HG02798 (cell line): ENCODE results near the gene NCMAP.

Source experiments
- ATAC-seq: cut with Tn5 transposase; IDR thresholded peaks from one replicate; pipeline ENCODE4 v1.9.1; 2021; ENCODE audit warnings: mild to moderate bottlenecking; ENCODE audit not compliant: unreplicated experiment, poor library complexity

The NCMAP gene

GRCh38 chr1:24566236-24566867 is 10.5 kb downstream of the NCMAP start:
- no peak for ATAC-seq

- no peak for ATAC-seq
Observed at GRCh38 chr1:24567792-24568388, 12.0 kb downstream of the NCMAP start.

GRCh38 chr1:24568475-24568874 is 12.6 kb downstream of the NCMAP start:
- ATAC-seq: no peak

GRCh38 chr1:24570265-24571125 is 14.6 kb downstream of the NCMAP start:
- ATAC-seq: no peak

DNA sequence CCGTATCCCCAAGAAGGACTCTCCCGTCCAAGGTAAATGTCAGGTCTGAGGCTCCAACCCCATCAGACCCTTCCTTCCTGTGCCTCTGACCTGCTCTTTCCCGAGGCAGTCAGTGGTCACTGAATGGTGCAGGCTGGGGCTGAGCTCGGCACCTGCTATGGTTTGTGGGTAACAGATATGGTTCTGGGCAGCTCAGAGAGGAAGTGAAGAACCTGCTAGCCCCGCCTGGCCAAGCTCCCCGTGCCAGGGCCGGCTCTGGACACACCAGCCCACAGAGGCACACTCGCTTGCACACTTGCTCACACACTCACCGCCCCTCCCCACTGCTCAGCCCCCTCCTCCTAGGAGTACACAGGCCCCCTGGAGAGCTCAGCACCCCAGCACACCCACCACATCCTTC is 16.4 kb downstream of the NCMAP start:
- no peak for ATAC-seq

DNA sequence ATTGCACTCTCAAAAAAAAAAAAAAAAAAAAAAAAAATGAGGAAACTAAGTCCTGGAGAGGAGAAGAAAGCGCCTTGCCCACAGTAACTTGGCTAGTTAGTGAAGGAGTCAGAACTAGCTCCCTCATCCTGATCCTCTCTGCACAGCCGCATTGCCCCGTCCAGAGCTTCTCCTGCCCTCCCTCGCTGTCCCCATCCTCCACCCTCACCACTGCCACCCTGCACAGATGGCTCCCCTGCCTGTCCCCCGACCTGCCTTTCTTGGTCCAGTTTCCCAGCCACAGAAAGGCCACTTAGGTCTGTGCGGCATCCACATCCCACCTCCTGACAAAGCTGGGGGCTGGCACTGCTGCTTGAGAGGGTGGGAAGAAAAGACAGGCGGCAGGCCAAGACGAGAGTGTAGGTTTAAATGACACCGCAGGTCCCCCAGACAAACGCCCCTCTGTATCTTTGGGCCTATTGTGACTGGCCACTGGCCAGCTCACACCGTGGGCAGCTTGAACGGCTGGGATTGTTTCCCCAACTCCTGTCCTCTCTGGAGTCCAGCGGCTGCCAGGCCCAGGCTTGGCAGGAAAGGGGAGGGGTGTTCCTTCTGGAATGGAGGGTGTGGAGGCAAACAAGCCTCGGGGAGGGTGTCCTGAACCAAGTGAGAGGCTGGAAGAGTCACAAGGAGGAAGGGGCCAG is 20.2 kb downstream of the NCMAP start:
- no peak for ATAC-seq

- ATAC-seq: no peak
Observed at GRCh38 chr1:24578846-24579245, 23.0 kb downstream of the NCMAP start.

DNA sequence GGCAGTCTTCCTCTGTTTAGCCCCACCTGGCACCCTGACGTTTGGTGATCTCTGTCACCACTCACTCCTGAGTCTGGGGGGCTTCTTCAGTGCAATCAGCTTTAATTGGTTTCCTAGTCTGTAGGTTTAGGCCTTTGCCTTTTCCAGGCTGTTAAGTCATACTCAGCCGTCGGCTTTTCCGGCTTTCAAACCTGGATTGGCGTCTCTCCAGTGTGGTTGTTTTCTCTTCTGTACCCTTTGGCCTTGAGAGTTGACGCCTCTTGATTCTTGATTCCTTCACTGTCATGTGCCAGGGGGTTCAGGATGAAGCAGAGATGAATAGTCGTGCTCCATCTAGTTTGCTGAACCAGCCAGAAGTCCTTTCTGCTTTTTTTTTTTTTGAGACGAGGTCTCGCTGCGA is 24.9 kb downstream of the NCMAP start:
- no peak for ATAC-seq

DNA sequence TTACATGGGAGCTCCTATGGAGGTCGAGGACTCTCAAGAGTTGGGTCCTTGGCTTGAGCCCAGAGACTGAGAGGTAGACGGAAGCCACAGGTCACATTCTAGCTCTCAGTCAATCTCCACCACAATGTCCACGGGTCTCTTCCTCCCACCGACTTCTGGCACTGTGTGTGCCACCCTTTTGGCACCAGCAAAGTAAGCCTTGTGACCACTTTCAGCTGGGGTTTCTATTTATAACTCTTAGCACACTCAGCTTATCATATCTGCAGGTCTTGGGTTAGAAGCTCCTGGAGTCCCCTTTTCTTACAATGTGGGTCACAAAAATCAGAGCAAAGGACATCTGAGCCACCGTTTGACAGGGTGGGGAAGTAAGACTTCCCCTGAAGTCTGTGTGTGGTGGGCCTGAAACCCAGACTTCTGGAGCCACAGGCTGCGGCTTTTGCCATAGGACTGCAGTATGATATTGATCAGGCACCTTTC is 28.3 kb downstream of the NCMAP start:
- no peak for ATAC-seq

DNA sequence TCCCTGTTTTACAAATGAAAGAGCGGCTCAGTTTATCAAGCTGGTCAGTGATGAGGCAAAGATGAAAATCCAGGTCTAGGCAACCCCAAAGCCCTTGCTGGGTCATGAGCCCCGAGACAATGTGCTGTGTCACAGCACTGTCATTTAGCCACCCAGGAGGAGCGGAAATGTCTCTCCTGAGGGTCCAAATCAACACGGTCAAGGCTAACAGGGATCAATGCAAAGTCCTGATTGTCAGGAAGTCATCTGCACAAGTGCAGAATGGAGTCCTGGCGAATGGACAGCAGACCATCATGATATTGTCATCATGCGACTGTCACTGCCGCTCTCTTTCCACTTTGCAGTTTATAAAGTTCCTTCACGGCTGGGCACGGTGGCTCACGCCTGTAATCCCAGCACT is 30.2 kb downstream of the NCMAP start:
- ATAC-seq: no peak

DNA sequence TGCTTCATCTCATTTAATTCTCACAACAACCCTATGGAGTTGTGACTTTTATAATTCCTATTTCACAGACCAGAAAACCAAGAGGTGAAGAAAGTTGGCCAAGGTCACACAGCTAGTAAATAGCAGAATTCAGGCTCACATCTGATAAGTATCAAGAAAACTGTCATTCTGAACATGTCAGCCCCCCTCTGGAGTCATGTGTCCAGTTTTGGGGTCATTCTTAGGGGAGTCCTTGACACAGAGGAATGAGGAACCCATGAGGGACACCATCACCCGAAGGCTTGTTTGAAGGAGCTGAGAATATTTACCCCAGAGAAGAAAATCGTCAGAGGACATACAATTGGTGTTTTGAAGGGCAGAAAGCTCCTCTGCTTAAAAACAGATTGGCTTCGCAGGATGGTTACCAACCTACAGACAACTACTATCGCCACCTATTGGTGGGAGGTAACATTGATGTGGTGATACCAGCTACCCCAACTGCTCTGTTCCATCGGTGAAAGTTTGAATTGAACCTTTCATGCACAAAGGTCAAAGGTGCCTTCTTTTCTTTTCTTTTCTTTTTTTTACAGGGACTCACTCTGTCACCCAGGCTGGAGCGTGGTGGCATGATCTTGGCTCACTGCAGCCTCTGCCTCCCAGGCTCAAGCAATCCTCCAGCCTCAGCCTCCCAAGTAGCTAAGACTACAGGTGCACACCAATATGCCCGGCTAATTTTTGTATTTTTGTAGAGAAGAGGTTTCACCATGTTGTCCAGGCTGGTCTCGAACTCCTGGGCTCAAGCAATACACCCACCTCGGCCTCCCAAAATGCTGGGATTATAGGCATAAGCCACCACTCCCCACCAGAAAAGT is 31.3 kb downstream of the NCMAP start:
- ATAC-seq: peak; percentile 57

DNA sequence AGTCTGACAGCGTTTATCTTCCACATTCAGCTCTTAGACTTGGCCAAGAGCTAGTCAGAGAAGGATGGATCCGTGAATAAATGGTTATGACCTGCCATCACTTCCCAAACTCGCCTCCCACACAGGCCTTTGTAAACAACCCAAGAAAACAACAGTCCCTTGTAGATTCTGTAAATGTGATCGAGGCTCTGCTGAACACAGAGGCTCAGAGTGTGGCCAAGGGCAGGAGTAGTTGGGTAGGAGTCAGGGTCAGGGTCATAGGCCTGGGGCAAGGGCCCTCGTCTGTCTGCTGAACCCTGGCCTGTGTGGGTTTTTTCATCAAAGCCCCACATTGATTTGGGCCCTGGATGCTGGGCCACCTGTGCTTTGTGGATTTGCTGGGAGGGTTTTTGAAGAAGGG is 32.7 kb downstream of the NCMAP start:
- ATAC-seq: no peak

GRCh38 chr1:24589200-24589599 is 33.3 kb downstream of the NCMAP start:
- ATAC-seq: no peak

DNA sequence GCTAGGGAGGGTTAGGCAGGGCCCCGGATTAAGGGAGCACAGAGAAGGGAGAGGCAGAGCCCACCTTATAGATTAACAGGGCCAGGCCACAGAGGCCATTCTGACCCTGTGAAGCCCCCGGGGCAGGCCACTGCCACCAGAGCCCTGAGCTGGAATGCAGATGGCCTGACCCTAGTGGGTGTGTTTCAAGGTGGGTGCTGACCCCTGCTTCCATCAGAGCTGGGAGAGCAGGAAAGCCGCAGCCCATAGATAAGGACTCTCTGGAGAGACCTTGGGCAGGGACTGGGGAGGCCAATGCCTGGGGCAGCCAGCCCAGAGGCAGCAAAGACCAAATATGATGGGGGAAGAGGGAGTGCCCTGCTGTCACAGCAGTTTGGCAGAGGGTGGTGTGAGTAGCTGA is 35.9 kb downstream of the NCMAP start:
- no peak for ATAC-seq

- no peak for ATAC-seq
Observed at GRCh38 chr1:24594328-24594598, 38.4 kb downstream of the NCMAP start.

DNA sequence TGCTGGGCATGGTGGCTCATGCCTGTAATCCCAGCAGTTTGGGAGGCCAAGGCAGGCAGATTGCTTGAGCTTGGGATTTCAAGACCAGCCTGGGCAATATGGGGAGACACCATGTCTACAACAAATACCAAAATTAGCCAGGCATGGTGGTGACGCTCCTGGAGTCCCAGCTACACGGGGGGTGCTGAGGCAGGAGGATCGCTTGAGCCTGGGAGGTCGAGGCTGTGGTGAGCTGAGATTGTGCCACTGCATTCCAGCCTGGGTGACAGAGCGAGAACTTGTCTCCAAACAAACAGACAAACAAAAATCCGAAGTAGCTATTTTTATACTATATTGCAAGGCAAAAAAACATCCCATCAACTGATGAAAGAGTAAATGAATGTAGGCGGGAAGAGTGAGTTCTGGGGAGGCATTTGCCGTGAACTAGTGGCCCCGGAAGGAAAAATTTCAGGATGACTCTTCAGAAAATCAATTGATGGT is 40.6 kb downstream of the NCMAP start:
- no peak for ATAC-seq

- no peak for ATAC-seq
Observed at GRCh38 chr1:24599265-24599664, 43.4 kb downstream of the NCMAP start.

DNA sequence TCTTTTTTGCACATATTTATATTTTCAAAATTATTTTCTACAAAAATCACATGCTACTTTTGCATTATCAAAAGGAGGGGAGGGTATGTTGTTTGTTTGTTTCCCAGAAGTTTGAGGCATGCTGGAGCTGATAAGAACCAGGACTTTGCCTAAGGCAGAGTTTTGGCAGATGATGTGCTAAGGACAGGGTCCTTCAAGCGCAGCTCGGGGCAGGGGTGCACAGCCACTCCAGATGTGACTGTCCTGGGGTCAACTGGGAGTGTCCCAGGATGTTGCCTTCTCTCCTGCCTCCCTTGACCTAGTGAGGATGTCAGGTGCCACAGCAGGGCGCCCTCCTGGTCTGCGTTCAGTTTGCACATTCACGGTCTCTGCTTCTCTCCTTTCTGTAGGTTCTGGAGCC is 44.7 kb downstream of the NCMAP start:
- ATAC-seq: no peak

DNA sequence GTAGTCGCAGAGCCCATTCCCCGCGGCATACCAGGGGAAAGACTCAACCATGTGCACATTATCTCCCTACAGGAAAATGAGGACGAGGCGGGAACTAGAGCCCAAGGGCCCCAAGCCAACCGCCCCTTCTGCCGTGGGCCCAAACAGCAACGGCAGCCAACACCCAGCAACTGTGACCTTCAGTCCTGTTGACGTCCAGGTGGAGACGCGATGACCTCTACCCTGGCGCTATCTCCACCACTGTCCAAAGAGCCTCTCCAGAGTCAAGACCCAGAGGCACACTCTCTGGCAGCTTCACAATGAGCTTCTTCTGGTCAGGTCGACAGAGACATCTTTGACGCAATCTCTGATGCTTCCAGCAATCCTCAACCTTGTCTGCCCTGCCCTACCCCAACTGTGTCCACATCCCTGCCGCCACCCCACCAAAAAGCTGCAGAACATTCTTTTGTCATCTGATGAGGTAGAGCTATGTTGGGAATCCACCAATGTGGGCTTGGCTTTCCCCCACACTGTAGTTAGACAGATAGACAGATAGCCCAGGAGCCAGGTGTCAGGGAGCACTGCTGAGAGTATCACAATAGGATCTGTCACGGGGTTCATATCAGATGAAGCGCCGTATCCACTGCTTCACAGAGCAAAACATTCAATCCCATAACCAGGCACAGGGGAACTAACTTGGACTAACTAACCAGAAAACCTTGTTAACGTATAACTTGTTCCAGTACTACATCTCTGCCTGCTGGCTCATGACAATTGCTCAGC is 49.8 kb downstream of the NCMAP start:
- ATAC-seq: no peak

GRCh38 chr1:24606296-24606605 is 50.4 kb downstream of the NCMAP start:
- no peak for ATAC-seq
